ENCODE results near the gene GJB5.
"Not testable (repeated sequence)": the region's sequence is repeated elsewhere in the genome, so short reads cannot be mapped to it uniquely, and the experiment has no call there.

GJB5 gene

DNA sequence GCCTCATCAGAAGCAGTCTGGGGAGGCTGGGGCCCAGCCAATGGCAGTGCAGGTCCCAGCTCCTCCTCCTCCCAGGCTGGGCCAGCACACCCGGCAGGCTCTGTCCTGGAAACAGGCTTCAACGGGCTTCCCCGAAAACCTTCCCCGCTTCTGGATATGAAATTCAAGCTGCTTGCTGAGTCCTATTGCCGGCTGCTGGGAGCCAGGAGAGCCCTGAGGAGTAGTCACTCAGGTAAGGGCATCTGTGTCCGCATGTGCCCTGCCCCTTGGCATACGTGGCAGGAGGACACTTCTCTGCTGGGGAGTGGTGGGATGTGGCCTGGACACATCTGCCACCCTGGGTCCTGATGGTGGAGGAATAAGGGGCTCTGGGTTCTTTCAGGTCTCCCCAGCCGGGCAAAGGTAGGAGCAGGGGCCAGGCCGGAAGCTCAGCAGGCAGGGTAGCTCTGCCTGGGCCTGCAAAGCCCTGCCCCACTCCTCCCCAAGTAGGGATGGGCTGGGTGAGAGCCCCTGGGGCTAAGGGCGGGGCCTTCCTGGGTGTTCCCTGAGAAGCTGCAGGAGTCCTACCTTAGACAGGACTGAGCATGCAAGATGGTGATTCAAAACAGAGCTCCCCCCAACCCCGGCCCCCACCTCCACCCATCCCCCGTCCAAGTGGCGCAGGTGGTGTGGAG lies at the start of gene GJB5:
GJB5 (plus strand) TSS at position 84 of the 674 bp plus-strand sequence. CDS start 2,284 bp downstream, outside the sequence.
- DNase-seq (ENCODE audit: low spot score), result no peak

DNA sequence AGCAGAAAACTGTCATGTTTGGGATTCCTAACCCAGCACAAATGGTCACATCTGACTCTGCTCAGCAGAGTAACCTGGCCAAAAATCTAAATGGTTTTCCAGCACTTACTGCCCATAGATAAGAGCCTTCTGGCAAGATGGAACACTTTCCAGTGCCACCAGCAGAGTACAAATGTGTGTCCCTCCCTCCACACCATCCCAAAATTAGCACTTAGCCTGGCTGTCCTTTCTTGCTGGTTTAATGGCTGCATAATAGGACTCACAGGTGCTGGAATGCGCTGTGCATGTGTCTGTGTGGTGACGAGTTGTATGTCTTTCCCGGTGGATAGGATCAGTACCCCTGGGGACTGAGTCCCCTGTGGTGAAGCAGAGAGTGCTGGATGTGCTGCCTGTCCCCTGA lies 49.8 kb upstream of the GJB5 start:
- DNase-seq (ENCODE audit: low spot score), result no peak

DNA sequence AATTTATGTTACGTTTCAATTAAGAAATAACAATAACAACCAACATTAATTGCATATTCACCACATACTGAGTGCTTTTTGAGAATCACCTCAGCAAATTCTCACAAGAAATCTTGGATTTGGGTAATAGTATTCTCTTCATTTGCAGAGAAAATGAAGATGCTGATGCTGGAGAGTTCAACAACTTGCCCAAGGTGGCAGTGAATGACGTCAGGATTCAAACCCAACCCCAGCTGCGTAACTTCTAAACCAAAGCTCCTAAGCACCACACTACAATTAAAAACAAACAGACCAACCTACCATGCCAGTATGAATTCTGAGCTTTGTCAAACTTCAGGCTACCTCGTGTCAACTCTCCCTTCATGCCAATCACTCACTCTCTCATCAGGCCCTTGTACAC lies 46.7 kb upstream of the GJB5 start:
- DNase-seq (ENCODE audit: low spot score), result no peak

DNA sequence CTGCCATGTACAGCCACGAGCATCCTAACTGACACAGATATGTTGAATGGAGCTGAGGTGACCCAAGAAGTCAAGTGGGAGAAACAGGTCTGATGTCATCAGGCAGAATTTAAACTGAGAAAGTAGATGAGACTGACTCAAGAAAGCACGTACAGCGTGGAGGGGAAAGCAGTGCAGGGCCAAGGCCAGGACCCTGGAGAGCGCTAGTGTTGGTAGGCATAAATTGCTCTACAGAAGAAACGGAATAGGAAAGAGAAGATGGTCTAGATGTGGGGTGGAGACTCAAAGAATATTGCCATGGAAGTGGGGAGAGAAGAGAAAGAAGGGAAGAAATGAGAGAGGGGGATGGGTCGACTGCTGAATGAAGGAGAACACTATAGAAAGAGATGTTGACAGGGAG lies 45.3 kb upstream of the GJB5 start:
- DNase-seq (ENCODE audit: low spot score), result no peak

DNA sequence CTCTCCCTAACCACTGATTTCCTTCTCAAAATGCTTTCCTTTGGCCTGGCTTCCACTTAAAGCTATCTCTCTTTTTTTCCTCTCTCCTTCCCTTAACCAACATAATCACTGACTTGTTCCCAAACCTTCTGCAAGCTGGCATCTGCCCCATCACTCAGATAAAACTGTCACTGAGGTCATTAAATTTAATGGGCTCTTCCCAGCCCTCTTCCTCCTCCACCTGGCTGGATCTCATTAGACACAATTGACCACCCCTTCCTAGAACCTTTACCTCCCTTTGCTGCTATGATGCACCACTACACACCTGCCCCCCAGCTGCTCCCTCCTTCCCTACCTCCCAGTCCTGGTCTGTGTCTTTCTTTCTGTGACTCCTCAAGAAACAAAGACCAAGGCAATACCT lies 44.0 kb upstream of the GJB5 start:
- DNase-seq (ENCODE audit: low spot score), result no peak

DNA sequence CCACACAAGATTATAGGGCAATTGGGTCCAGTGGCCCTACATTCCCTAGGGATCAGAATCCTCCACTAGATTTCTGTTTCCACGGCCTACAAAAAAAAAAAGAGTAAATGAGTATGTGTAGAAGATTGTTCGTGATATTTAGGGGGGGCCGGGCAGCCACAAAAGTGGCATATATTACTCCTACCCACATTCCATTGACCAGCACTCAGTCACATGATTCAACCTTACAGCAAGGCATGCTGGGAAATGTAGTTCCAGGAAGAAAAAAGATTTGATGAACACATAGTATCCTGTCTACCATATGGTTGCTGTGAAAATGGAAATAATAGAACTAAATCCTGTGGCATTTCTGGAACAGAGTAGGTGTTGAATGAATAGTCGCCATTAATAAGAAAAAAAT lies 43.4 kb upstream of the GJB5 start:
- no peak for DNase-seq (ENCODE audit: low spot score)

DNA sequence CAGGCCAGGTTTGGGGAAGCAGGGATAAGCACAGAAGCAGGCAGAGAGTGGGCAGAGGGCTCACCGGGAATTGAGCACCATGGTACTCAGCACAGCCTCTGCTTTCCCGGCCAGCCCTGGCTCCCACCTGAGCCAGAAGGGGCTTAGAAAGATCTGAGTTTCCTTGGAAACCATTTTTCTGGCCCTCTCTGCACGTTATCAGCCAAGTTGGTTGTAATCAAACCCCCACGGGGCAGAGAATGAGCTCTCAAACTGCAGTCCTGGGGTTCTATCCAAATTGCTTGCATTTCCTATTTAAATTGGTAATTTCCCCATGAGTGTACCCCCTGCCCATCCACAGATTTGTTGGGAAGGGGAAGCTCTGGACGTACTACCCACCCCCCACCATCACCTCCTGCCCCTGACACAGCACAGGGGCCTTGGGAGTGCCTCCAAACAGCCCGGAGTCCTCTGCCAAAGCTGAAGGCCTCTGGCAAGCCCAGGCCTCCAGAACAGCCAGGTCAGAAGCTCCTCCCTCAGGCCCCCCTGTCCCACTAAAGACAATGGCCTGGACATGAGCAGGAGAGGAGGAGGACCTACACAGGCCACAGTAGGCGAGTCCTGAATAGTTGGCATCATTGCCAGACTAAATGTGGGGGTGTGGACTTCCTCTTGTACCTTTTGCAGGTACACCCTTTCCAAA lies 42.7 kb upstream of the GJB5 start:
- no peak for DNase-seq (ENCODE audit: low spot score)

DNA sequence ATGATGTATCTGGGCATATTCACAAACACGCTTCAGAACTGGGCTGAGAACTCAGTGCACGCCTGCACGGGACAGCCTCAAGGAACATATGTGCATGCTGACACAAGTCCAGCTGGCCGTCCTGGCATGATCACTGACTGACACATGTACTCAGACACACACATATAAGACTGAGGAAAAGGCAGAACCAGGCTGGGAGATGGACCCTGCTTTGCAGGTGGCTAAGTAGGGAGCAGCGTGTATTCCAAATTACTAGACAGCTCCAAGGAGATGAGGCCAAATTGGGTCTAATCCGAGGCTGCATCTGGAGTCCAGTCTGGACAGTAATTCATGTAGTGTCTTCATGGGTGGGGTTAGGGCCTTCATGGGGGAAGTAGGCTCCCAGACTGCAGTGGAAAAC lies 41.4 kb upstream of the GJB5 start:
- no peak for DNase-seq (ENCODE audit: low spot score)

DNA sequence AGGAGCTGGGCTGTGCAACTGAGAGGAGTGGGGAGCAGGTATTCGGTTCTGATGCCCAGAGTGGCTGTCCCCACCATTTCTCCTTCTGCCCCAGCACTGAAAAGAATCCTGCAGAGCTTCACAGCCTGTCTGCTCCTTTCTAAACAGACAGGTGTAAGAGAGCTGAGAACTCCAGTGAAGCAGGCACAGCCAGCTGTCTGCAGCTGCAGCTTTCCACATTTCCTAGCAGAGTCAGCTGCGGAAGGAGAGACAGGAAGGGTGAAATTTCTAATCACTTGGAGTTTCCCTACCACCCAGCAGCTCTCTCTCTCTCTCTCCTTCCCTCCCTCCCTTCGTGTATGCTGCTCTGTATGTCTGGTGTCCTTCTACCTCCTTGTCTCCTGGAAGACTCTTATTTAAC lies 40.5 kb upstream of the GJB5 start:
- no peak for DNase-seq (ENCODE audit: low spot score)

DNA sequence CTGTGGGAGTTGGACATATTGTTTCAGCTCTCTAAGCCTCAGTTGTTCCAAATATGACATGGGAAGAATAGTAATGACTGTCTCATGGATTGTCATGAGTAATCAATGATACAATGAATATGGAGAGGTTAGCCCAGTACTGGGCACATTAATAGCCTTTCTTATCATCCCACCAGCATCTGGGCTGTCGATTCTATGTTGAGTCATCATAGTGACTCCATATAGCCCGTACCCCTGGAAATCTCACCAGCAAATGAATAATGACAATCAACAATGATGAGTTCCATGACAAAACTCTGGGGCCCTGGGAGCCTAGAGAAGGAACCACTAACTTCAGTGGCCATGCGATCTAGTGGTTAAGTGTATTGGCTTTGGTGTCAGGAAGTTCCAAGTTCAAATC lies 39.7 kb upstream of the GJB5 start:
- DNase-seq (ENCODE audit: low spot score), result no peak

DNA sequence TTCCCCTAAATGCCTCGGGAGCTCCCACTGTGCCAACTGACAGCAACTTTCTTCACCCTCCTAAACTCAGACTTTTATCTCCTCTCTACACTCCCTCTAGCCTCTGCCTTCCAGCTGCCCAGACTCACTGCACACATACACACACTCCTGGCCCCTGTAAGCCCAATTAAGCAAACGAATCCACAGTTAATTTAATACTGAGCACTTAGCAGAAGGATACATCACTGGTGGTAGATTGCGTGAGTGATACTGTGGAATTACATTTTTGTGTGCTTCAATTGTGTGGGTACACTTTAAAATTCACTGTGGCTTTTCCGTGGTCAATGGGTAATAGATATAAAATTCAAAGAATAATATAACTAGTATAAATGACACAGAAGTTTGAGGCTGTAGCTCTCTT lies 33.6 kb upstream of the GJB5 start:
- DNase-seq (ENCODE audit: low spot score), result no peak

DNA sequence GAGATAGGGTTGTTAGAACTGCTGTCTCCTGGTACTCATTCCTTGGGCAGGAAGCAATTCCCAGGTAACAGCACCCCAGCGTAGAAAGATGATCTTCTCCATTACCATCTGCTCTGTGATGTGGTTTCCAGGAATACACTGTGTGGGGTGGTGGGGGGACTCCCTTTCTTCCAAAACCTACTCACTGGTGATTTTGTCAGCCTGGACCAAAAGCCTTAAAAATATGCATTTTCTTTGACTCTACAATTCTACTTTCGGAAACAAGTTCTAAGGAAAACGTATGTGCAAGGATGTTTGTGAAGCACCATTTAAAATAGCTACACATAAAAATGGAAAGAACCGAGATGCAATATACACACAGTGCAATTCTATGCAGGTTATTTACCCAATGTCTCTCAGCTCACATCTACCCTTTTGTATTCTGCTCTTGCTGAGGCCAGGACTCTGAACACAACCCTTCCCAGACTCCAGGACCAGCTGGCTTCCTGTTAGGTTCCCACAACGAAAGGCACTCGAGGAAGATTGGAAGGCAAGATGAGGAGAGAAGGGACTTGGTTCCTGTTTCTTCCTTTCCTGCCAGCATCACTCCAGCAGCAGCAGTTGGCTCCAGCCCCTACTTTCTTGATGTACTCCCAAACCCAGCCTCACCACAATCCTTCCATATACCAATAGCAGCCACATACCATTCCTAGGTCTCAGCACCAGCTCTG lies 33.0 kb upstream of the GJB5 start:
- DNase-seq (ENCODE audit: low spot score), result no peak

DNA sequence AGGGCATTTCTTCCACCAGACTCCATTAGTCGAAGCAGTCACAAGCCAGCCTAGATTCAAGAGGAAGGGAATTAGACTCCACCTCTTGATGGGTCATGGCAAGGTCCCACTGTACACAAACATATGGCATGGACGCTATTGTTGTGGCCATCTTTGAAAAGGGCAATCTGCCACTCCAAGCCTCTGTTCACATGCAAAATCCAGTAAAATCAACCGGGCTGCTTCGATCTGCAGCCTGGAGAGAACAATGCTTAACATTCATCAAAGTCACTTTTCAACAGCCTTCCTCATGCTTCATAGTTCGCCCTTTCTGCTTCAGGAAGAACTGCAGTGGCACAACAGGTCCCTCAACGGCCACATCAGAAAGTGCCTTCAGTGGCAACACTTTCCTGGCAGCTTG lies 28.0 kb upstream of the GJB5 start:
- DNase-seq (ENCODE audit: low spot score), result no peak

DNA sequence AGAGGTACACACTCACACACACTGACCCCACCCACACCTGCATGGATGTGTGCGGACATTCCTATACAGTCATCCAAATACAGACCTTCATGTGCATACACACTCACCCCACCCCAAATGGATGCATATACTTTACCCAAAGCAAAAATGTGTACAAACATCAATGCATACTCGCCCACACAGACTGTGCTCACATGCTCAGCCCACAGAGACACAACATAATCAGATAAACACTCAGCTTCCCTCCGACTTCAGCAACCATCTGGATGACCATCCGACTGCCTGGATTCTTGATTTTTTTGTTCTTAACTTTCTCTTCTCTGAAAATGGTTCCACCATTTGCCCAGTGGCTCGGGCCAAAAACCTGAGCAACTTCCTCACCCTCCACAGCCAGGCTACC lies 24.4 kb upstream of the GJB5 start:
- no peak for DNase-seq (ENCODE audit: low spot score)

DNA sequence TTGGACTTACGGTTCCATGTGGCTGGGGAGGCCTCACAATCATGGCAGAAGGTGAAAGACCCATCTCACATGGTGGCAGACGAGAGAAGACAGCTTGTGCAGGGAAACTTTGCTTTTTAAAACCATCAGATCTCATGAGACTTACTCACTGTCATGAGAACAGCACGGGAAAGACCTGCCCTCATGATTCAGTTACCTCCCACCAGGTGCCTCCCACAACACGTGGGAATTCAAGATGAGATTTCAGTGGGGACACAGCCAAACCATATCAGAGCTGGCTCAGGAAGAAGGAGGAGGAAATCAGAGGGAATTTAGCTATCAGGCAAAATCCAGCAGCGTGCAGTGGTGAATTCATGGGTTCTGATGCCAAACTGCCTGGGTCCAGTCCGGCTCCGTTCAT lies 22.0 kb upstream of the GJB5 start:
- DNase-seq (ENCODE audit: low spot score), result not testable (repeated sequence)

DNA sequence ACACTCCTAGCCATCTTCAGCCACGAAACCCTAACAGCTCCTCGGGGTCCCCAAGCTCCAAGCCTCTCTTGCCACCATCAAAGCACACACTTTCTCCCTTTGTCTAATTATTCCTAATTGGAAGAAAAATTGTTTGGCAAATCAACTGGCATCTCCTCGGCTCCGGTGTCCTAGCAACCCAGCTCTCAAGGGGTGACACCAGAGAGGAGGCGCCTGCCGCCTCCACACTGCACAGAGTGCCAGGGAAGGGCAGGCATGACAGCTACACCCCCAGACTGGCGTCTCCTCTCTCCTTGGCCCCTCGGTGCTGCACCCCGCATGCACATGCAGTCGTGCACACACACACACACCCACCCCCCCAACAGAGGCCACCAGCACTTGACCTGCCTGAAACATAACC lies 18.2 kb upstream of the GJB5 start:
- no peak for DNase-seq (ENCODE audit: low spot score)

DNA sequence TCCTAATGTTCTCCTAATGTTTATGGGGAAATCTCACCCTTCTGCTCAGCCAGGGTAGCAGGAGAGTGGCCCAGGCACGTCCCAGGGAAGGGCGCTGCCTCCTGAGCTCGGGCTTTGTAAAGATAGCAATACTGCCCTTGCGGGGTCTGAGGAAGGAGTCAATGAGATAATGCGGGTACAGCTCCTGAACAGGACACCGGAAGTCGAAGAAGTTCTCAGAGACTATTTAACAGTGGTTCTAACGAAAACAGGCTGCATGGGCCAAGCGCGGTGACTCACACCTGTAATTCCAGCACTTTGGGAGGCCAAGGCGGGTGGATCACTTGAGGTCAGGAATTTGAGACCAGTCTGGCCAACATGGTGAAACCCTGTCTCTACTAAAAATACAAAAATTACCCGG lies 17.6 kb upstream of the GJB5 start:
- DNase-seq (ENCODE audit: low spot score), result not testable (repeated sequence)

DNA sequence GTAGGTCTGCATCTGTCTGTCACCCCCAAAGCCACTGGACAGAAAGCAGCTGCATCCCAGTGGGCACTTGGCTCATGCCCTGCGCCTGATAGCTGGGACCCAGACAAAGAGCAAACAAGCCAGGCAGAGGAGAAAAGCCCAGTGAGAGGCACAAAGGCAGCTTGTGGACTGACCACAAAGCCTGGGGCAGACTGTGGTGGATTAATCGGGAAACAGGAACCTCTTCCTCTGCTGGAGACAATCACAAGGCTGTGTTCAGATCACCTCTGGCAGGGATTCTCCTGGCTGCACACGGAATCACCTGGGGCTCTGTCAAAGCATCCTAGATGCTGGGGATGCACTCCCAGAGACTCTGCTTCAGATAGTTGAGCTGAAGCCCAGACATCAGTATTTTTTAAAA lies 15.2 kb upstream of the GJB5 start:
- DNase-seq (ENCODE audit: low spot score), result no peak

DNA sequence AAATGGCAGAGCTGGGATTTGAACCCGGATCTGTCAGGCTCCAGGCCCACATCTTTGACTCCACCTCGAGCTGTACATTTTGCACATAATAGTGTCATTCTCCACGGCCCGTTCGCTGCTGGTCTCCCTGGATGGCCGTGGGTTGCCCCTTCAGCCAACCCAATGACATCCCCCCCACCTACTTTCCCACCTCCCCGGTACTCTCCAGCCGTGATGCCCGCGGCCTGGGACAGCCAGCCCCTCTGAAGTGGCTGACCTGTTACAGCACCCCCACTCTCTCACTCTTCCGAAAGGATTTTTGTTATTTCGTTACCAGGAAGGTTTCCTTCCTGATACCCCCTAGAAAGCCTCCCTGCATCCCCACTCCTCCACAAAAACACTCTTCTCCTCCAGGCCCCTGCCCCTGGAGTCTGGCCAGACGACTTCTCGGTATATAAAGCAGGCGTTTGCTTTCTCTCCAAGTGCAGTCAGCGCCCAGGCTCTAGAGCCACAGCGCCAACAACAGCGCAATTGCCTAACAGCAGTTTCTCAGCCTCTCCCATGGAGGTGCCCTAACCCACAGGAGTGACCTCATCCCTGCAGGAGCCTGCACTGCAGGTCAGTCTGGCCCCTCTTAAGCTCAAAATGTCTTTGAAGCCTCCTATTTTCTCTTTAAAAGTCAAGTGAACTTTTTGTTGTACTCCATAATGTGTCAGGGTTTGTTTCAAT lies 14.5 kb upstream of the GJB5 start:
- DNase-seq (ENCODE audit: low spot score), result no peak

DNA sequence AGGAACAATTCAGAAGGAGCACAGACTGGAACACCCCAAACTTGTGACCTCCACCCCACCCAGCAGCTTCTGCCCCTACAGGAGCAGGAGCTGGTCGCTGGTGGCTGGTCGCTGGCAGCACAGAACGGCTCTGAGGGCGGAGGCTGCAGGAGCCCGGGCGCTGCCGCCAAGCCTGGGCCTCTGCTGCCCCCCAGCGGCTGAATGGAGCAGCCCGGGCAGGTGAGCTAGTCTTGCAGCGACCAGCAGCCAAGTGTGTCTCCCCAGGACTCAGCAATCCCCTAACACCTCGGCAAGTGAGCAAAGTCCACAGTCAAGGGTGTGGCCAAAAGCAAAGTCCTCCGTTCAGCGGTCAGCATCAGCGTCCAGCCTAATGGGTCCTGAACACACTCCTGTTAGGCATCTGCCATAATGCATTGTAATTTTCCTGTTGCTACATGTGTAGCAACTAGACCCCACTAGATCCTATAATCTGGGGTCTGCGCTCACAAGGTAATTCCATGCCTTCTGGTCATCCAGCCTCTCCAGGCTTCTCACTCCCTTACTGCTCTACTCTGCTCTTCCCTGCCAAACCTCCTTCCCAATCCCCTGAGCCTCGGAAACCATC lies 12.1 kb upstream of the GJB5 start:
- peak; percentile 65 for DNase-seq (ENCODE audit: low spot score)

DNA sequence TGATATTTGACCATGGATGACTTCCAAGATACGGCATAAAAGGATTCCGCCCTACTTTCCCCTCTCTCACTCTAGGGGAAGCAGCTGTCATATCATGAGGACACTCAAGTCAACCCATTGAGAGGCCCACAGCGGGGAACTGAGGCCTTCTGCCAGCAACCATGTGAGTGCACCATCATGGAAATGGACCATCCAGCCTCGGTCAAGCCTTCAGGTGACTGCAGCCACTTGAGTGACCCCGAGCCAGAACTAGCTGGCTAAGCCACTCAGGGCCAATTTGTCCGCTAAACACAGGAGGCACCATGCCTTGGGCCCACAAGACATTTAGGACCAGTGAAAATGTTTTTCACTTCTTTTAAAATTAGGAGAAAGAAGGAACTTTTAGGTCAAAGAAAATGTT lies 11.1 kb upstream of the GJB5 start:
- no peak for DNase-seq (ENCODE audit: low spot score)

DNA sequence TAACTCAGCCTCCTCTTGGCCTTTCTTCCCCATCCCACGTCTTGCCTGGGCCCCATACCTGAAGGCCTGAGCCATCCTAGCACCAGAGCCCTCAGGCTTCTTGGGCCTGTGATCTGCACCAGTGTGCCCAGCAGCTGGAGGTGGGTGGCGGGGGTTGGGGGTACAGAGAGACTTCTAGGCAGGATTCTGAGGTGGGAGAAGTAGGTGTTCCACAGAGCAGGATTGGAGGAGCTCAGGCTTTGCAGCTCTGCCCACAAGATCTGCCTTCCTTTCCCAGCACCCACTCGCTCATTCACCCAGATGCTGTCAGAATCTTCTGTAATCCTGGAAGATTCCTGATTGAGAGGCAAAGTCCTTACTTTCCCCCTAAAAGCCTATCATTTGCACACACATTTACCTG lies 10.0 kb upstream of the GJB5 start:
- no peak for DNase-seq (ENCODE audit: low spot score)
